ENCODE data around the gene PRUNE2. TPM values are rescaled to one million over a fixed set of nuclear protein-coding genes. Genes with fewer than 3 reads are reported as not detected.

PRUNE2 gene
- total RNA-seq, 2 donors from 2014 or later: 58.6 to 78.9 TPM

- H3K9me3 ChIP-seq: no peaks in the 10 kb centered on the region
- WGBS: 94% methylated on average over 11 of the region's 11 CpGs
- no peaks in the 10 kb centered on the region for H3K36me3 ChIP-seq
- H3K27ac ChIP-seq: no peak overlapping the region
- DNase-seq (ENCODE audit: low spot score): no peak
- TF ChIP-seq POLR2AphosphoS5 (IDR thresholded peaks at IDR 0.05): no peak
- TF ChIP-seq CTCF (IDR thresholded peaks at IDR 0.05): no peak
- no peak for TF ChIP-seq POLR2A (IDR thresholded peaks at IDR 0.05)
- no peak overlapping the region for H3K4me3 ChIP-seq
- no peaks in the 10 kb centered on the region for H3K27me3 ChIP-seq (replicated peaks; ENCODE audit: insufficient read depth)
- H3K4me1 ChIP-seq (replicated peaks): no peaks in the 10 kb centered on the region
- intact Hi-C loops (cut with DNase I): no loop called here
Measured at GRCh38 chr9:76787677-76788076, 118.2 kb downstream of the PRUNE2 start.

GRCh38 chr9:76785501-76785900 lies 120.4 kb downstream of the PRUNE2 start:
- Histone ChIP-seq H3K4me1 (replicated peaks) (no peaks in the 10 kb centered on the region), H3K27ac (no peak overlapping the region), H3K9me3 (no peaks in the 10 kb centered on the region), H3K27me3 (replicated peaks; ENCODE audit: insufficient read depth) (no peaks in the 10 kb centered on the region), H3K4me3 (no peak overlapping the region), H3K36me3 (no peaks in the 10 kb centered on the region)
- TF ChIP-seq POLR2A (IDR thresholded peaks at IDR 0.05): no peak
- TF ChIP-seq CTCF (IDR thresholded peaks at IDR 0.05): no peak
- no peak for TF ChIP-seq POLR2AphosphoS5 (IDR thresholded peaks at IDR 0.05)
- DNase-seq (ENCODE audit: low spot score): no peak
- 81% methylated on average over 1 of the region's 1 CpG for WGBS
- intact Hi-C loops (cut with DNase I): no loop called here

GRCh38 chr9:76784881-76785280 lies 121.0 kb downstream of the PRUNE2 start:
- H3K36me3 ChIP-seq: no peaks in the 10 kb centered on the region
- H3K27ac ChIP-seq: no peak overlapping the region
- H3K4me3 ChIP-seq: no peak overlapping the region
- no peaks in the 10 kb centered on the region for H3K4me1 ChIP-seq (replicated peaks)
- no peaks in the 10 kb centered on the region for H3K9me3 ChIP-seq
- H3K27me3 ChIP-seq (replicated peaks; ENCODE audit: insufficient read depth): no peaks in the 10 kb centered on the region
- DNase-seq (ENCODE audit: low spot score): no peak
- TF ChIP-seq POLR2A (IDR thresholded peaks at IDR 0.05): no peak
- TF ChIP-seq POLR2AphosphoS5 (IDR thresholded peaks at IDR 0.05): no peak
- TF ChIP-seq CTCF (IDR thresholded peaks at IDR 0.05): no peak
- intact Hi-C loops (cut with DNase I): no loop called here

- no peak overlapping the region for H3K4me3 ChIP-seq
- DNase-seq (ENCODE audit: low spot score): no peak
- no peaks in the 10 kb centered on the region for H3K36me3 ChIP-seq
- H3K4me1 ChIP-seq (replicated peaks): no peaks in the 10 kb centered on the region
- no peaks in the 10 kb centered on the region for H3K9me3 ChIP-seq
- WGBS: 44% methylated on average over 5 of the region's 5 CpGs
- TF ChIP-seq POLR2A (IDR thresholded peaks at IDR 0.05): no peak
- TF ChIP-seq POLR2AphosphoS5 (IDR thresholded peaks at IDR 0.05): no peak
- no peak for TF ChIP-seq CTCF (IDR thresholded peaks at IDR 0.05)
- intact Hi-C loops (cut with DNase I): no loop called here
- no peak overlapping the region for H3K27ac ChIP-seq
- no peaks in the 10 kb centered on the region for H3K27me3 ChIP-seq (replicated peaks; ENCODE audit: insufficient read depth)
Measured at GRCh38 chr9:76772686-76773445, 133.0 kb downstream of the PRUNE2 start.

- intact Hi-C loops (cut with DNase I): no loop called here
- WGBS: 80% methylated on average over 3 of the region's 3 CpGs
Measured at GRCh38 chr9:76766126-76766525, 139.8 kb downstream of the PRUNE2 start.

More at GRCh38 chr9:76766126-76766525, 139.8 kb downstream of the PRUNE2 start:
- Histone ChIP-seq H3K9me3 (no peaks in the 10 kb centered on the region), H3K4me1 (replicated peaks) (peaks cover 3% of the 10 kb centered on the region), H3K27ac (no peak overlapping the region), H3K36me3 (no peaks in the 10 kb centered on the region), H3K4me3 (no peak overlapping the region), H3K27me3 (replicated peaks; ENCODE audit: insufficient read depth) (no peaks in the 10 kb centered on the region)
- TF ChIP-seq POLR2A (IDR thresholded peaks at IDR 0.05) (no peak), CTCF (IDR thresholded peaks at IDR 0.05) (no peak), POLR2AphosphoS5 (IDR thresholded peaks at IDR 0.05) (no peak)
- DNase-seq (ENCODE audit: low spot score): no peak

Data from prostate gland (tissue), 2 donors.